ENCODE results near the gene GRIK3.

GRCh38 chr1:36863061-36863460, 171.3 kb downstream of the GRIK3 start:
- no peak for TF ChIP-seq CTCF (tag by site-specific recombination; IDR thresholded peaks at IDR 0.05)
- TF ChIP-seq TCF7L2 (IDR thresholded peaks at IDR 0.05; ENCODE audit: borderline replicate concordance, low read depth, low read length) = no peak
- no peak for TF ChIP-seq SP2 (tag by site-specific recombination; IDR thresholded peaks at IDR 0.05)
- TF ChIP-seq, protein P1, sequence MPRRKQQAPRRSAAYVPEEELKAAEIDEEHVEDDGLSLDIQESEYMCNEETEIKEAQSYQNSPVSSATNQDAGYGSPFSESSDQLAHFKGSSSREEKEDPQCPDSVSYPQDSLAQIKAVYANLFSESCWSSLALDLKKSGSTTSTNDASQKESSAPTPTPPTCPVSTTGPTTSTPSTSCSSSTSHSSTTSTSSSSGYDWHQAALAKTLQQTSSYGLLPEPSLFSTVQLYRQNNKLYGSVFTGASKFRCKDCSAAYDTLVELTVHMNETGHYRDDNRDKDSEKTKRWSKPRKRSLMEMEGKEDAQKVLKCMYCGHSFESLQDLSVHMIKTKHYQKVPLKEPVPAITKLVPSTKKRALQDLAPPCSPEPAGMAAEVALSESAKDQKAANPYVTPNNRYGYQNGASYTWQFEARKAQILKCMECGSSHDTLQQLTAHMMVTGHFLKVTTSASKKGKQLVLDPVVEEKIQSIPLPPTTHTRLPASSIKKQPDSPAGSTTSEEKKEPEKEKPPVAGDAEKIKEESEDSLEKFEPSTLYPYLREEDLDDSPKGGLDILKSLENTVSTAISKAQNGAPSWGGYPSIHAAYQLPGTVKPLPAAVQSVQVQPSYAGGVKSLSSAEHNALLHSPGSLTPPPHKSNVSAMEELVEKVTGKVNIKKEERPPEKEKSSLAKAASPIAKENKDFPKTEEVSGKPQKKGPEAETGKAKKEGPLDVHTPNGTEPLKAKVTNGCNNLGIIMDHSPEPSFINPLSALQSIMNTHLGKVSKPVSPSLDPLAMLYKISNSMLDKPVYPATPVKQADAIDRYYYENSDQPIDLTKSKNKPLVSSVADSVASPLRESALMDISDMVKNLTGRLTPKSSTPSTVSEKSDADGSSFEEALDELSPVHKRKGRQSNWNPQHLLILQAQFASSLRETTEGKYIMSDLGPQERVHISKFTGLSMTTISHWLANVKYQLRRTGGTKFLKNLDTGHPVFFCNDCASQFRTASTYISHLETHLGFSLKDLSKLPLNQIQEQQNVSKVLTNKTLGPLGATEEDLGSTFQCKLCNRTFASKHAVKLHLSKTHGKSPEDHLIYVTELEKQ (tag by site-specific recombination; IDR thresholded peaks at IDR 0.05; ENCODE audit: borderline replicate concordance) = no peak
- TF ChIP-seq ZNF274 (IDR thresholded peaks at IDR 0.05; ENCODE audit: low read length) = no peak
- TF ChIP-seq ZNF274 (tag by site-specific recombination; IDR thresholded peaks at IDR 0.05; ENCODE audit: borderline replicate concordance) = no peak
- no peak for TF ChIP-seq ZEB2 (tag by site-specific recombination; IDR thresholded peaks at IDR 0.05)
- TF ChIP-seq ZNF48 (tag by site-specific recombination; IDR thresholded peaks at IDR 0.05) = no peak
- no peak for TF ChIP-seq ZNF133 (tag by site-specific recombination; IDR thresholded peaks at IDR 0.05)
- no peak for TF ChIP-seq ZNF777 (tag by site-specific recombination; IDR thresholded peaks at IDR 0.05; ENCODE audit: borderline replicate concordance)
- TF ChIP-seq EGR2 (tag by site-specific recombination; IDR thresholded peaks at IDR 0.05; ENCODE audit: low read depth) = no peak
